IMR-90 (cell line): ENCODE measurements around the gene MYL6. TPM values are rescaled to one million over a fixed set of nuclear protein-coding genes. Genes with fewer than 3 reads are reported as not detected.
A peak's percentile ranks its signal among the peaks of the same experiment; 100 is the strongest.

Experiments
- ATAC-seq: fragments of 200-7000 bp; cut with Tn5 transposase; 2 replicates; pipeline ENCODE4 v1.9.1; 2020; ENCODE audit warnings: low read depth, mild to moderate bottlenecking, moderate library complexity
- BruUV-seq: library from RNA; stranded (reverse); fragments of 400-500 nt; replicated peaks from 2 replicates; lab custom pipeline; 2021; lab: Mats Ljungman, UMichigan
- CTCF ChIA-PET: fragments of 300-600 bp; formaldehyde crosslinking; extraction: SDS; loops from one replicate; lab custom pipeline; 2021; ENCODE audit warnings: antibody characterized with exemption; lab: Yijun Ruan, JAX
- POLR2A ChIA-PET: fragments of 300-600 bp; sonication (Branson Sonifier 250); formaldehyde crosslinking; loops from one replicate; lab custom pipeline; 2022; ENCODE audit warnings: antibody characterized with exemption; ENCODE audit not compliant: unreplicated experiment; lab: Charles Lee
- DNase-seq: peaks from one replicate; pipeline ENCODE4 v3.0.0; 2013
- H2AFZ ChIP-seq: replicated peaks from 2 replicates; pipeline ENCODE3; 2013; ENCODE audit warnings: low read length, mild to moderate bottlenecking; ENCODE audit not compliant: poor library complexity
- H2AK5ac ChIP-seq: 2 replicates; pipeline ENCODE4 v1.6.1; 2013; ENCODE audit warnings: low read depth, low read length, inconsistent platforms
- H2AK9ac ChIP-seq: replicated peaks from 2 replicates; pipeline ENCODE3; 2013; ENCODE audit warnings: mild to moderate bottlenecking, low read depth, low read length, moderate library complexity; ENCODE audit not compliant: poor library complexity
- H2BK120ac ChIP-seq: 2 replicates; pipeline ENCODE4 v1.6.1; 2013; ENCODE audit warnings: low read depth, low read length, inconsistent platforms
- H2BK15ac ChIP-seq: 3 replicates; pipeline ENCODE4 v1.6.1; 2013; ENCODE audit warnings: low read depth, low read length, inconsistent platforms
- H2BK20ac ChIP-seq: 2 replicates; pipeline ENCODE4 v1.6.1; 2013; ENCODE audit warnings: low read depth, mild to moderate bottlenecking, inconsistent platforms, low read length, moderate library complexity
- H2BK5ac ChIP-seq: 2 replicates; pipeline ENCODE4 v1.6.1; 2013; ENCODE audit warnings: mild to moderate bottlenecking, low read depth, low read length, inconsistent platforms; ENCODE audit not compliant: poor library complexity, severe bottlenecking
- H3K14ac ChIP-seq: replicated peaks from 2 replicates; pipeline ENCODE4 v1.6.1; 2013; ENCODE audit warnings: low read depth, low read length, inconsistent platforms
- H3K18ac ChIP-seq: 2 replicates; pipeline ENCODE4 v1.6.1; 2013; ENCODE audit warnings: low read depth, low read length, control low read depth
- H3K23ac ChIP-seq: 2 replicates; pipeline ENCODE4 v1.6.1; 2013; ENCODE audit warnings: low read depth, low read length, inconsistent platforms
- H3K27ac ChIP-seq: 2 replicates; pipeline ENCODE4 v1.5.1; 2013; ENCODE audit warnings: mild to moderate bottlenecking, control low read depth, low read length; ENCODE audit not compliant: insufficient read depth
- H3K27me3 ChIP-seq: 2 replicates; pipeline ENCODE4 v1.6.1; 2013; ENCODE audit warnings: low read length; ENCODE audit not compliant: control insufficient read depth, insufficient read depth
- H3K36me3 ChIP-seq: 2 replicates; pipeline ENCODE4 v1.6.1; 2013; ENCODE audit warnings: low read length, mixed read lengths; ENCODE audit not compliant: control insufficient read depth, insufficient read depth
- H3K4ac ChIP-seq: 2 replicates; pipeline ENCODE4 v1.6.1; 2013; ENCODE audit warnings: low read depth, low read length, inconsistent platforms
- H3K4me1 ChIP-seq: 2 replicates; pipeline ENCODE4 v1.6.1; 2013; ENCODE audit warnings: low read length, mixed read lengths; ENCODE audit not compliant: control insufficient read depth, insufficient read depth
- H3K4me2 ChIP-seq: 2 replicates; pipeline ENCODE4 v1.6.1; 2013; ENCODE audit warnings: low read depth, mild to moderate bottlenecking, control low read depth, low read length, moderate library complexity
- H3K4me3 ChIP-seq: 2 replicates; pipeline ENCODE4 v1.5.1; 2013; ENCODE audit warnings: low read depth, mild to moderate bottlenecking, control low read depth, low read length, moderate library complexity; ENCODE audit not compliant: insufficient read depth
- H3K56ac ChIP-seq: 2 replicates; pipeline ENCODE4 v1.6.1; 2013; ENCODE audit warnings: low read length, inconsistent platforms; ENCODE audit not compliant: insufficient read depth; ENCODE audit errors: extremely low read depth
- H3K79me1 ChIP-seq, 2 experiments: 2 replicates each; pipeline ENCODE4 v1.6.1; 2013; ENCODE audit warnings: low read length in 2 of 2, inconsistent platforms in 1 of 2, low read depth in 1 of 2
- H3K9ac ChIP-seq: 2 replicates; pipeline ENCODE4 v1.6.1; 2013; ENCODE audit warnings: low read depth, low read length, control low read depth
- H3K9me1 ChIP-seq: 2 replicates; pipeline ENCODE4 v1.6.1; 2013; ENCODE audit warnings: low read length, inconsistent platforms; ENCODE audit not compliant: insufficient read depth
- H3K9me3 ChIP-seq: 2 replicates; pipeline ENCODE4 v1.6.1; 2013; ENCODE audit warnings: low read length; ENCODE audit not compliant: control insufficient read depth, insufficient read depth
- H4K20me1 ChIP-seq: 2 replicates; pipeline ENCODE4 v1.6.1; 2013; ENCODE audit warnings: low read length, inconsistent platforms; ENCODE audit not compliant: insufficient read depth
- H4K5ac ChIP-seq: 2 replicates; pipeline ENCODE4 v1.6.1; 2013; ENCODE audit warnings: mild to moderate bottlenecking, low read depth, low read length, control low read depth
- H4K8ac ChIP-seq, 2 experiments: 2 replicates each; pipeline ENCODE4 v1.6.1; 2013; ENCODE audit warnings: low read depth in 2 of 2, low read length in 2 of 2, control low read depth in 1 of 2, inconsistent platforms in 1 of 2
- H4K91ac ChIP-seq: 2 replicates; pipeline ENCODE4 v1.6.1; 2013; ENCODE audit warnings: low read depth, low read length, inconsistent platforms; ENCODE audit not compliant: insufficient read depth
- MXI1 ChIP-seq: IDR thresholded peaks from 2 replicates; pipeline ENCODE4 v1.6.1; 2012; ENCODE audit warnings: low read depth, mild to moderate bottlenecking, low read length, moderate library complexity, borderline replicate concordance
- USF2 ChIP-seq: fragments of 150-350 bp; IDR thresholded peaks from 2 replicates; pipeline ENCODE4 v1.6.1; 2017; ENCODE audit warnings: mild to moderate bottlenecking, antibody characterized with exemption, low read length, low read depth
- WGBS, 2 experiments: methylation state at CpG; one replicate each; pipeline versions ENCODE4 v1.1.5 to v1.1.7; 2013; ENCODE audit warnings: missing lambda C conversion rate in 2 of 2; ENCODE audit not compliant: insufficient read length in 1 of 2; ENCODE audit errors: extremely low coverage in 2 of 2; 5-methylcytosine and 5-hydroxymethylcytosine counted together
- dilution Hi-C: fragments of 300-500 bp; cut with HindIII; formaldehyde crosslinking; loops from one replicate; pipeline ENCODE4 v1.14.3; 2018; ENCODE audit warnings: low sequenced_read_pairs; ENCODE audit not compliant: unreplicated experiment
- in situ Hi-C: fragments of 300-500 bp; cut with MboI; formaldehyde crosslinking; loops from 3 replicates; pipeline ENCODE4 v1.14.3; 2019; ENCODE audit warnings: low sequenced_read_pairs, inconsistent platforms, mixed read lengths
- intact Hi-C: fragments of 100-400 bp; cut with micrococcal nuclease; formaldehyde crosslinking; loops from 2 replicates; pipeline ENCODE4 v1.10.0; 2022
- polyA plus RNA-seq, 3 experiments: library from polyadenylated mRNA; depleted of rRNA; stranded (reverse); fragments of >200 nt; gene quantifications; 2 replicates each; pipeline ENCODE4 v1.2.3, GENCODE V29; 2012; ENCODE audit warnings: low replicate concordance in 1 of 3
- total RNA-seq: library from RNA; depleted of rRNA; stranded (reverse); fragments of >200 nt; gene quantifications from 2 replicates; pipeline ENCODE4 v1.2.3, GENCODE V29; 2012

MYL6 gene
- total and polyA plus RNA-seq, 2 of the 4 experiments (the other 2 are of a cell fraction), result 4,816 to 6,979 TPM

GRCh38 chr12:56143217-56143616 lies 14.9 kb upstream of the MYL6 start:
- POLR2A ChIA-PET, result no interaction called here
- no peak overlapping the region for H3K4me2 ChIP-seq
- no peak overlapping the region for H4K8ac ChIP-seq
- dilution Hi-C loops (no loop called here), intact Hi-C loops (no loop called here), in situ Hi-C loops (no loop called here)
- peak overlapping the region; percentile 26 for H2AK9ac ChIP-seq
- CTCF ChIA-PET, result no interaction called here
- H3K18ac ChIP-seq, result no peak overlapping the region
- no peak overlapping the region for H2BK15ac ChIP-seq
- no peak overlapping the region for H4K5ac ChIP-seq
- peaks cover 12% of the 10 kb centered on the region for H3K9me1 ChIP-seq
- H2AK5ac ChIP-seq, result no peak overlapping the region
- H3K56ac ChIP-seq, result no peak overlapping the region
- no peak overlapping the region for H3K23ac ChIP-seq
- H4K91ac ChIP-seq, result no peak overlapping the region
- DNase-seq, result no peak
- BruUV-seq, result no TSS peak
- no peak overlapping the region for H3K14ac ChIP-seq
- no CpG with 5 or more reads among the region's 4 CpGs for WGBS, 2 experiments
- no peak overlapping the region for H3K9ac ChIP-seq
- H2BK5ac ChIP-seq, result no peak overlapping the region
- no peak overlapping the region for H3K4me3 ChIP-seq
- ATAC-seq, result no peak
- H4K20me1 ChIP-seq, result no peaks in the 10 kb centered on the region; the same call in 1 of the 2 replicates
- no peak overlapping the region for H2BK20ac ChIP-seq
- H3K27ac ChIP-seq, result no peak overlapping the region
- TF ChIP-seq USF2 (peak; percentile 30; the same call in 1 of the 2 replicates), MXI1 (no peak)
- H3K36me3 ChIP-seq, result peaks cover 56% of the 10 kb centered on the region
- H3K9me3 ChIP-seq, result no peaks in the 10 kb centered on the region
- H3K79me1 ChIP-seq, result peaks cover 3 to 5% of the 10 kb centered on the region in 2 experiments; a peak in 2 of 4 replicates
- no peak overlapping the region for H2AFZ ChIP-seq
- no peaks in the 10 kb centered on the region for H3K27me3 ChIP-seq
- no peak overlapping the region for H3K4ac ChIP-seq
- H2BK120ac ChIP-seq, result no peak overlapping the region
- H3K4me1 ChIP-seq, result no peaks in the 10 kb centered on the region; the same call in 1 of the 2 replicates
